Midbrain (tissue), 1 donor: ENCODE measurements around the gene WASL.
A peak's percentile ranks its signal among the peaks of the same experiment; 100 is the strongest.
"Not testable (repeated sequence)": the region's sequence is repeated elsewhere in the genome, so short reads cannot be mapped to it uniquely, and the experiment has no call there.

Source experiments
- DNase-seq: peaks from one replicate; lab custom pipeline; 2025; lab: John Stamatoyannopoulos, UW

WASL gene

GRCh38 chr7:123748734-123749536 lies at the start of gene WASL:
WASL (minus strand) TSS chr7:123749003; CDS start chr7:123748734, 269 bp downstream.
- peak; percentile 93 for DNase-seq

GRCh38 chr7:123797673-123798531 lies 49.1 kb upstream of the WASL start:
- peak; percentile 43 for DNase-seq

GRCh38 chr7:123796568-123796967 lies 47.8 kb upstream of the WASL start:
- no peak for DNase-seq

GRCh38 chr7:123795917-123796316 lies 47.1 kb upstream of the WASL start:
- DNase-seq = no peak

- not testable (repeated sequence) for DNase-seq
Measured at GRCh38 chr7:123795116-123795515, 46.3 kb upstream of the WASL start.

- no peak for DNase-seq
Measured at GRCh38 chr7:123792547-123792946, 43.7 kb upstream of the WASL start.

GRCh38 chr7:123791001-123791400 lies 42.2 kb upstream of the WASL start:
- no peak for DNase-seq

- no peak for DNase-seq
Measured at GRCh38 chr7:123789817-123790216, 41.0 kb upstream of the WASL start.

- no peak for DNase-seq
Measured at GRCh38 chr7:123789206-123789784, 40.5 kb upstream of the WASL start.

- DNase-seq = no peak
Measured at GRCh38 chr7:123788584-123788983, 39.8 kb upstream of the WASL start.

GRCh38 chr7:123787220-123788007 lies 38.6 kb upstream of the WASL start:
- no peak for DNase-seq

GRCh38 chr7:123784263-123784662 lies 35.5 kb upstream of the WASL start:
- DNase-seq = no peak

GRCh38 chr7:123783820-123784219 lies 35.0 kb upstream of the WASL start:
- DNase-seq = no peak

GRCh38 chr7:123782071-123782798 lies 33.4 kb upstream of the WASL start:
- no peak for DNase-seq

- DNase-seq = not testable (repeated sequence)
Measured at GRCh38 chr7:123780472-123780871, 31.7 kb upstream of the WASL start.

- no peak for DNase-seq
Measured at GRCh38 chr7:123774496-123774895, 25.7 kb upstream of the WASL start.

- no peak for DNase-seq
Measured at GRCh38 chr7:123773481-123773880, 24.7 kb upstream of the WASL start.

- DNase-seq = no peak
Measured at GRCh38 chr7:123772652-123773051, 23.8 kb upstream of the WASL start.

GRCh38 chr7:123771846-123772245 lies 23.0 kb upstream of the WASL start:
- DNase-seq = no peak

- no peak for DNase-seq
Measured at GRCh38 chr7:123771256-123771655, 22.5 kb upstream of the WASL start.

GRCh38 chr7:123770378-123770777 lies 21.6 kb upstream of the WASL start:
- no peak for DNase-seq
